ENCODE data around the gene FMNL1.

GRCh38 chr17:45238155-45238774, 16.6 kb downstream of the FMNL1 start:
- TF ChIP-seq POLR2A (IDR thresholded peaks at IDR 0.05), result no peak
- no peak for TF ChIP-seq CTCF (IDR thresholded peaks at IDR 0.05)
- TF ChIP-seq EP300 (IDR thresholded peaks at IDR 0.05), result no peak
